A549 treated with AZD9567 at 1 μM for 4 hours (cell line): ENCODE results near the gene SCYL3. TPM values are rescaled to one million over a fixed set of nuclear protein-coding genes. Genes with fewer than 3 reads are reported as not detected.

Experiments
- total RNA-seq: library from RNA; stranded (reverse); fragments of 200-300 nt; extraction: Qiagen RNA extraction; gene quantifications from 5 replicates; pipeline ENCODE4 v1.2.3, GENCODE V29; 2022; ENCODE audit not compliant: insufficient read depth

The SCYL3 gene, protein sequence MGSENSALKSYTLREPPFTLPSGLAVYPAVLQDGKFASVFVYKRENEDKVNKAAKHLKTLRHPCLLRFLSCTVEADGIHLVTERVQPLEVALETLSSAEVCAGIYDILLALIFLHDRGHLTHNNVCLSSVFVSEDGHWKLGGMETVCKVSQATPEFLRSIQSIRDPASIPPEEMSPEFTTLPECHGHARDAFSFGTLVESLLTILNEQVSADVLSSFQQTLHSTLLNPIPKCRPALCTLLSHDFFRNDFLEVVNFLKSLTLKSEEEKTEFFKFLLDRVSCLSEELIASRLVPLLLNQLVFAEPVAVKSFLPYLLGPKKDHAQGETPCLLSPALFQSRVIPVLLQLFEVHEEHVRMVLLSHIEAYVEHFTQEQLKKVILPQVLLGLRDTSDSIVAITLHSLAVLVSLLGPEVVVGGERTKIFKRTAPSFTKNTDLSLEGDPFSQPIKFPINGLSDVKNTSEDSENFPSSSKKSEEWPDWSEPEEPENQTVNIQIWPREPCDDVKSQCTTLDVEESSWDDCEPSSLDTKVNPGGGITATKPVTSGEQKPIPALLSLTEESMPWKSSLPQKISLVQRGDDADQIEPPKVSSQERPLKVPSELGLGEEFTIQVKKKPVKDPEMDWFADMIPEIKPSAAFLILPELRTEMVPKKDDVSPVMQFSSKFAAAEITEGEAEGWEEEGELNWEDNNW
- total RNA-seq = 2.0 to 3.8 TPM (median 3.5 TPM) in 5 replicates

DNA sequence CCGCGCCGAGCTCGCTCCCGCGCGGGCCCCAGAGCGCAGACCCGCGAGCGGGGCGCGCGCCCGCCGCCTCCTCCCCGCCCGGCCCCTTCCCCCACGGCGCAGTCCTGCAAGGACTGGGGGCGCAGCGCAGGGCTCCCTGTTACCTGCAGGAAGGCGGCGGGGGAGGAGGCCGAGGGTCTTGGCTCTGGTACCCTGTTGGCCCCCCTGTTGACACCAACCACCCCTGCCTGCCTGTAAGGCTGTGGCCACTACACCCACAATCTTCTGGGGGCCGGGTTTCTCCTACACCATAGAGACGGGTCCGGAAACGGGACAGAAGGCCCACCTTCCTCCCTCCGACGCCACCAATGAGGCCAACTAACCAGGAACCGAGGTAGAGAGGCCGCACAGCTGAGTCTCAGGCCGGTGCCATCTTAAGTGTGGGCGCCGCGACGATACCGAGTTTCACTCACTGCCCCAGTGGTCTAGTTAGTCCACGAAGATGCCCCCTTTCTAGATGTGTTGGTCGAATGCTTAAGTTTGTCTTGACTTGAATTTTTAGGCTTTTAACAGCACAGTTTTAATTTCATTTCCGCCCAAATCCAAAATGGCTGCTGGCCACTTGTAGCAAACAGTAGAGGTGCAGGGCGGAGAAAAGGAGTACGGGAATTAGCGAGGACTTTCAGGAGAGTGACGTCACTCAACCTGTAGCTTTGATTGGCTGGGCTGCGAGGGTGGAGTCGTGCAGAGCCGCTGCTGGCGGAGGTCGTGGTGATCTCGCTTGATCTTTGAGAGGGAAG, at the start of gene SCYL3:
SCYL3 (minus strand) TSS at position 252 of the 779 bp plus-strand sequence. CDS start 5,056 bp downstream, outside the sequence.

Other genes with a start within 250 kb of the SCYL3 start
- gene SELL, start 182.3 kb downstream of the SCYL3 start, total RNA-seq = 0.15 to 0.35 TPM (median 0.21 TPM) in 4 of 5 replicates, not detected in the other
- 0.02 TPM in 1 of 5 replicates, not detected in the others for gene SELE, start 159.8 kb downstream of the SCYL3 start, total RNA-seq
- 4.1 to 5.8 TPM (median 4.7 TPM) in 5 replicates for gene METTL18, start 99.0 kb downstream of the SCYL3 start, total RNA-seq
- 11.1 to 14.9 TPM (median 12.6 TPM) in 5 replicates for gene KIFAP3, start 180.8 kb upstream of the SCYL3 start, total RNA-seq